Tibial nerve (tissue), 4 donors: ENCODE results near the gene RPS29.

ENCODE experiments used
- CTCF ChIP-seq, 5 experiments: fragments of 200-600 bp in 3 of 5; fragments of 450-650 bp in 2 of 5; sonication (generic) in 3 of 5; IDR thresholded peaks; one replicate each; pipeline ENCODE4 v1.5.1; 2016 to 2019; ENCODE audit warnings: antibody characterized with exemption in 5 of 5, mild to moderate bottlenecking in 3 of 5, moderate library complexity in 2 of 5
- EP300 ChIP-seq, 2 donors: sonication (generic); formaldehyde crosslinking; IDR thresholded peaks; one replicate each; pipeline ENCODE4 v1.6.1; 2017; ENCODE audit warnings: antibody characterized with exemption in 2 of 2, mild to moderate bottlenecking in 1 of 2
- POLR2A ChIP-seq, 2 donors: fragments of 450-650 bp; IDR thresholded peaks; one replicate each; pipeline ENCODE4 v1.6.1; 2017; ENCODE audit warnings: antibody characterized with exemption in 2 of 2, mild to moderate bottlenecking in 2 of 2, moderate library complexity in 2 of 2

- no peak for TF ChIP-seq CTCF (IDR thresholded peaks at IDR 0.05)
- no peak for TF ChIP-seq POLR2A (IDR thresholded peaks at IDR 0.05)
- no peak for TF ChIP-seq EP300 (IDR thresholded peaks at IDR 0.05)
These were observed 3.2 kb upstream of the RPS29 start for GRCh38 chr14:49589387-49589786.
